Lower lobe of right lung (tissue), 2 donors: ENCODE data around the gene AMBN. TPM values are rescaled to one million over a fixed set of nuclear protein-coding genes. Genes with fewer than 3 reads are reported as not detected.

ENCODE experiments used
- ATAC-seq, 2 donors: fragments of 200-7000 bp; cut with Tn5 transposase; one replicate each; pipeline ENCODE4 v1.9.1; 2020 to 2022; ENCODE audit warnings: mild to moderate bottlenecking in 2 of 2, moderate library complexity in 2 of 2
- DNase-seq: peaks from one replicate; pipeline ENCODE4 v3.0.0-alpha.2; 2020
- H3K27ac ChIP-seq: fragments of 200-600 bp; one replicate; pipeline ENCODE4 v1.8.0; 2022
- H3K27me3 ChIP-seq: fragments of 200-600 bp; one replicate; pipeline ENCODE4 v1.8.0; 2022; ENCODE audit warnings: low read depth
- H3K36me3 ChIP-seq: fragments of 200-600 bp; one replicate; pipeline ENCODE4 v1.8.0; 2022; ENCODE audit warnings: mild to moderate bottlenecking
- H3K4me1 ChIP-seq: fragments of 200-600 bp; one replicate; pipeline ENCODE4 v1.8.0; 2022
- H3K4me3 ChIP-seq: fragments of 200-600 bp; one replicate; pipeline ENCODE4 v1.8.0; 2022; ENCODE audit warnings: mild to moderate bottlenecking
- H3K9me3 ChIP-seq: fragments of 200-600 bp; one replicate; pipeline ENCODE4 v1.8.0; 2022
- intact Hi-C: fragments of 100-400 bp; cut with DNase I; formaldehyde crosslinking; loops from one replicate; pipeline ENCODE4 v1.11.0; 2022
- total RNA-seq: library from RNA; stranded (reverse); fragmentation: NEBNext Ultra II Directional; extraction: Animal tissue kit (Norgen Biotek cat#: 25700); gene quantifications from one replicate; pipeline ENCODE4 v1.2.1, GENCODE V29; 2021
- TF ChIP-seq, protein P1 (sequence below): fragments of 200-600 bp; IDR thresholded peaks from one replicate; pipeline ENCODE4 v1.8.0; 2022; ENCODE audit warnings: antibody characterized with exemption, mild to moderate bottlenecking
- donor health status: DM: no; HTN: yes; CAD: no; lungs with severe emphysema.

AMBN gene
- total RNA-seq, 1 donor from 2014 or later: not detected

- ATAC-seq (no peak), DNase-seq (no peak)
- TF ChIP-seq, protein P1, sequence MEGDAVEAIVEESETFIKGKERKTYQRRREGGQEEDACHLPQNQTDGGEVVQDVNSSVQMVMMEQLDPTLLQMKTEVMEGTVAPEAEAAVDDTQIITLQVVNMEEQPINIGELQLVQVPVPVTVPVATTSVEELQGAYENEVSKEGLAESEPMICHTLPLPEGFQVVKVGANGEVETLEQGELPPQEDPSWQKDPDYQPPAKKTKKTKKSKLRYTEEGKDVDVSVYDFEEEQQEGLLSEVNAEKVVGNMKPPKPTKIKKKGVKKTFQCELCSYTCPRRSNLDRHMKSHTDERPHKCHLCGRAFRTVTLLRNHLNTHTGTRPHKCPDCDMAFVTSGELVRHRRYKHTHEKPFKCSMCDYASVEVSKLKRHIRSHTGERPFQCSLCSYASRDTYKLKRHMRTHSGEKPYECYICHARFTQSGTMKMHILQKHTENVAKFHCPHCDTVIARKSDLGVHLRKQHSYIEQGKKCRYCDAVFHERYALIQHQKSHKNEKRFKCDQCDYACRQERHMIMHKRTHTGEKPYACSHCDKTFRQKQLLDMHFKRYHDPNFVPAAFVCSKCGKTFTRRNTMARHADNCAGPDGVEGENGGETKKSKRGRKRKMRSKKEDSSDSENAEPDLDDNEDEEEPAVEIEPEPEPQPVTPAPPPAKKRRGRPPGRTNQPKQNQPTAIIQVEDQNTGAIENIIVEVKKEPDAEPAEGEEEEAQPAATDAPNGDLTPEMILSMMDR: no peak
- no peak overlapping the region for H3K27ac ChIP-seq
- intact Hi-C loops: no loop called here
- H3K4me1 ChIP-seq: no peaks in the 10 kb centered on the region
- H3K4me3 ChIP-seq: no peak overlapping the region
- H3K27me3 ChIP-seq: no peaks in the 10 kb centered on the region
- H3K36me3 ChIP-seq: no peaks in the 10 kb centered on the region
- H3K9me3 ChIP-seq: no peaks in the 10 kb centered on the region
Observed at GRCh38 chr4:70619778-70620177, 27.7 kb downstream of the AMBN start.

- no peak overlapping the region for H3K4me3 ChIP-seq
- H3K4me1 ChIP-seq: no peaks in the 10 kb centered on the region
- ATAC-seq (no peak), DNase-seq (no peak)
- no peaks in the 10 kb centered on the region for H3K27me3 ChIP-seq
- H3K36me3 ChIP-seq: no peaks in the 10 kb centered on the region
- TF ChIP-seq, protein P1: no peak
- H3K27ac ChIP-seq: no peak overlapping the region
- intact Hi-C loops: no loop called here
- H3K9me3 ChIP-seq: no peaks in the 10 kb centered on the region
Observed at GRCh38 chr4:70623323-70623722, 31.3 kb downstream of the AMBN start.

- intact Hi-C loops: no loop called here
- Histone ChIP-seq H3K36me3 (no peaks in the 10 kb centered on the region), H3K27me3 (no peaks in the 10 kb centered on the region), H3K4me1 (no peaks in the 10 kb centered on the region), H3K27ac (no peak overlapping the region), H3K4me3 (no peak overlapping the region), H3K9me3 (no peaks in the 10 kb centered on the region)
- DNase-seq (no peak), ATAC-seq (no peak)
- TF ChIP-seq, protein P1: no peak
Observed at GRCh38 chr4:70624226-70624793, 32.3 kb downstream of the AMBN start.

DNA sequence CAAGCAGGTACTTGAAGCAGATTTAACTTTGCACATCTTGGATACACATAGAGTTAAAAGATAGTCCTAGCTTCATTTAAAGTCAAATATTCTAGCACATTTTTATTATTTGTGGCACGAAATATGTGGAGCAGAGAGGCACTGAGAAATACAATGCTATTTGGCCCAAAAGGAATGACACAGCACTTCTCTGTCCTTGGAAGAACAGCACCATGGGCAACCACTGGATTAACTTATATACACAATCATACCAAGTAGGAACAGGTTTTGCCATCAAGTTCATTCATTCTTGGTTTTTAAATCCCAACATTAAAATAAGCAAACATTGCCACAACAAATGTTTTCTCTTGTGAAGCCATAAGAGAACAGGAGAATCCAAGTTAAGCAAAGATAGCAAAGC lies 35.6 kb downstream of the AMBN start:
- ATAC-seq (no peak), DNase-seq (no peak)
- Histone ChIP-seq H3K27me3 (no peaks in the 10 kb centered on the region), H3K27ac (no peak overlapping the region), H3K4me1 (no peaks in the 10 kb centered on the region), H3K9me3 (no peaks in the 10 kb centered on the region), H3K36me3 (no peaks in the 10 kb centered on the region), H3K4me3 (no peak overlapping the region)
- intact Hi-C loops: no loop called here
- TF ChIP-seq, protein P1: no peak

GRCh38 chr4:70628444-70628843 lies 36.4 kb downstream of the AMBN start, which contains the start of gene ENAM:
TSS of gene ENAM (plus strand) at chr4:70628744. CDS start at chr4:70629501, 757 bp downstream.
- no peaks in the 10 kb centered on the region for H3K27me3 ChIP-seq
- no peak within 1 kb of the TSS for H3K27ac ChIP-seq
- no peaks in the 10 kb centered on the region for H3K36me3 ChIP-seq
- ATAC-seq: no peak
- H3K4me1 ChIP-seq: no peaks in the 10 kb centered on the region
- DNase-seq: no peak
- intact Hi-C loops: no loop called here
- TF ChIP-seq, protein P1: no peak
- no peaks in the 10 kb centered on the region for H3K9me3 ChIP-seq
- no peak within 1 kb of the TSS for H3K4me3 ChIP-seq
